Measurements from ENCODE around the gene BCKDK.

The BCKDK gene

GRCh38 chr16:31061813-31062440 lies 46.3 kb upstream of the BCKDK start:
- Histone ChIP-seq H3K36me3 (ENCODE audit: control insufficient read depth in 2 of 2, insufficient read depth in 1 of 2, low read length in 2 of 2) (peaks cover 5 to 38% of the 10 kb centered on the region in 2 experiments; a peak in 2 of 3 replicates), H3K27ac (ENCODE audit: extremely low read depth, low read depth, low read length) (no peak overlapping the region), H3K9me3 (ENCODE audit: control insufficient read depth, insufficient read depth, low read depth, low read length) (no peaks in the 10 kb centered on the region), H3K4me3 (ENCODE audit: low read depth, low read length) (no peak overlapping the region), H3K4me1 (ENCODE audit: control insufficient read depth, insufficient read depth, low read length) (no peaks in the 10 kb centered on the region)
- CTCF ChIA-PET: interaction anchor here (0.6 kb wide), 1 partner anchor 84 kb away, joined by 3 read pairs; no protein-coding TSS in a partner anchor
- no peak for TF ChIP-seq ZNF223 (tag by site-specific recombination; IDR thresholded peaks at IDR 0.05)
- TF ChIP-seq ZNF514 (tag by site-specific recombination; IDR thresholded peaks at IDR 0.05): no peak
- no peak for TF ChIP-seq ZBTB17 (tag by site-specific recombination; IDR thresholded peaks at IDR 0.05)
- TF ChIP-seq ZFP69B (tag by site-specific recombination; IDR thresholded peaks at IDR 0.05): no peak
- no peak for TF ChIP-seq ZNF274 (IDR thresholded peaks at IDR 0.05; ENCODE audit: low read length)
- TF ChIP-seq ZNF274 (tag by site-specific recombination; IDR thresholded peaks at IDR 0.05; ENCODE audit: borderline replicate concordance): no peak
- no peak for TF ChIP-seq ZNF132 (tag by site-specific recombination; IDR thresholded peaks at IDR 0.05; ENCODE audit: borderline replicate concordance)
- no peak for TF ChIP-seq KLF1 (tag by site-specific recombination; IDR thresholded peaks at IDR 0.05)
- no peak for TF ChIP-seq ZNF623 (tag by site-specific recombination; IDR thresholded peaks at IDR 0.05)
- no peak for TF ChIP-seq OSR2 (tag by site-specific recombination; IDR thresholded peaks at IDR 0.05)
- TF ChIP-seq ZNF580 (tag by site-specific recombination; IDR thresholded peaks at IDR 0.05): no peak
- no peak for TF ChIP-seq ZNF433 (tag by site-specific recombination; IDR thresholded peaks at IDR 0.05; ENCODE audit: low read depth)
- no peak for TF ChIP-seq ZNF600 (tag by site-specific recombination; IDR thresholded peaks at IDR 0.05)
- no peak for TF ChIP-seq ZNF211 (tag by site-specific recombination; IDR thresholded peaks at IDR 0.05; ENCODE audit: low read depth)
- no peak for TF ChIP-seq ZNF138 (tag by site-specific recombination; IDR thresholded peaks at IDR 0.05; ENCODE audit: borderline replicate concordance)
- TF ChIP-seq ATF2 (tag by site-specific recombination; IDR thresholded peaks at IDR 0.05; ENCODE audit: low read depth): no peak
- POLR2A ChIA-PET: interaction anchor here (0.7 kb wide), 1 partner anchor 15 kb away, joined by 4 read pairs; no protein-coding TSS in a partner anchor

GRCh38 chr16:31063495-31063842 lies 44.7 kb upstream of the BCKDK start:
- Histone ChIP-seq H3K9me3 (ENCODE audit: control insufficient read depth, insufficient read depth, low read depth, low read length) (no peaks in the 10 kb centered on the region), H3K27ac (ENCODE audit: extremely low read depth, low read depth, low read length) (no peak overlapping the region), H3K36me3 (ENCODE audit: control insufficient read depth in 2 of 2, insufficient read depth in 1 of 2, low read length in 2 of 2) (peaks cover under 1 to 38% of the 10 kb centered on the region in 2 experiments; a peak in 2 of 3 replicates), H3K4me1 (ENCODE audit: control insufficient read depth, insufficient read depth, low read length) (no peaks in the 10 kb centered on the region), H3K4me3 (ENCODE audit: low read depth, low read length) (no peak overlapping the region)
- CTCF ChIA-PET: no interaction called here
- POLR2A ChIA-PET: no interaction called here
- no peak for TF ChIP-seq HOXC10 (CRISPR knock-in tag; IDR thresholded peaks at IDR 0.05)
- peak; percentile 43 for TF ChIP-seq SP2 (tag by site-specific recombination; IDR thresholded peaks at IDR 0.05)
- no peak for TF ChIP-seq ZNF335 (tag by site-specific recombination; conservative IDR thresholded peaks at IDR 0.05)
- TF ChIP-seq ZFP69B (tag by site-specific recombination; IDR thresholded peaks at IDR 0.05): no peak

- no peaks in the 10 kb centered on the region for H3K4me1 ChIP-seq (ENCODE audit: control insufficient read depth, insufficient read depth, low read length)
- CTCF ChIA-PET: interaction anchor here (0.5 kb wide), 1 partner anchor 651 kb away, joined by 3 read pairs; no protein-coding TSS in a partner anchor
- H3K27ac ChIP-seq (ENCODE audit: extremely low read depth, low read depth, low read length): no peak overlapping the region
- H3K36me3 ChIP-seq (ENCODE audit: control insufficient read depth in 2 of 2, insufficient read depth in 1 of 2, low read length in 2 of 2): peaks cover 0 to 38% of the 10 kb centered on the region in 2 experiments; a peak in 2 of 3 replicates
- POLR2A ChIA-PET: interaction anchor here (1.4 kb wide), 1 partner anchor 10 kb away, joined by 5 read pairs; the partner anchor contains the start of gene ZNF668
- no peaks in the 10 kb centered on the region for H3K9me3 ChIP-seq (ENCODE audit: control insufficient read depth, insufficient read depth, low read depth, low read length)
- no peak overlapping the region for H3K4me3 ChIP-seq (ENCODE audit: low read depth, low read length)
- TF ChIP-seq ZEB2 (tag by site-specific recombination; IDR thresholded peaks at IDR 0.05) (no peak), ZNF561 (tag by site-specific recombination; IDR thresholded peaks at IDR 0.05; ENCODE audit: borderline replicate concordance) (no peak), ZNF350 (tag by site-specific recombination; IDR thresholded peaks at IDR 0.05) (no peak), AEBP2 (tag by site-specific recombination; IDR thresholded peaks at IDR 0.05; ENCODE audit: borderline replicate concordance) (no peak), ZNF549 (tag by site-specific recombination; IDR thresholded peaks at IDR 0.05) (no peak), ZNF132 (tag by site-specific recombination; IDR thresholded peaks at IDR 0.05; ENCODE audit: borderline replicate concordance) (no peak), ZNF629 (tag by site-specific recombination; IDR thresholded peaks at IDR 0.05) (no peak), ZBTB21 (tag by site-specific recombination; IDR thresholded peaks at IDR 0.05) (no peak), BCL11A (tag by site-specific recombination; IDR thresholded peaks at IDR 0.05; ENCODE audit: low read depth) (no peak), ZNF19 (tag by site-specific recombination; IDR thresholded peaks at IDR 0.05; ENCODE audit: low read depth) (no peak)
These were observed 44.2 kb upstream of the BCKDK start for GRCh38 chr16:31063843-31064611.

Measured in HEK293 (cell line).